Upper lobe of left lung (tissue), 4 donors: ENCODE data around the gene GAA.

Experiments
- EP300 ChIP-seq, 4 donors: sonication (generic); formaldehyde crosslinking; IDR thresholded peaks; one replicate each; pipeline ENCODE4 v1.5.1; 2017; ENCODE audit warnings: antibody characterized with exemption in 4 of 4, control low read depth in 2 of 4
- POLR2A ChIP-seq, 4 donors: fragments of 450-650 bp; IDR thresholded peaks; one replicate each; pipeline ENCODE4 v1.5.1; 2016 to 2017; ENCODE audit warnings: antibody characterized with exemption in 4 of 4, mild to moderate bottlenecking in 2 of 4
- POLR2AphosphoS5 ChIP-seq, 2 donors: sonication (generic); formaldehyde crosslinking; IDR thresholded peaks; one replicate each; pipeline ENCODE4 v1.5.1; 2017; ENCODE audit warnings: antibody characterized with exemption in 2 of 2
- TF ChIP-seq, protein P1 (sequence below), 6 experiments: fragments of 450-650 bp in 4 of 6; fragments of 200-600 bp in 2 of 6; sonication (generic) in 2 of 6; IDR thresholded peaks; one replicate each; pipeline ENCODE4 v1.5.1; 2016 to 2019; ENCODE audit warnings: antibody characterized with exemption in 6 of 6

DNA sequence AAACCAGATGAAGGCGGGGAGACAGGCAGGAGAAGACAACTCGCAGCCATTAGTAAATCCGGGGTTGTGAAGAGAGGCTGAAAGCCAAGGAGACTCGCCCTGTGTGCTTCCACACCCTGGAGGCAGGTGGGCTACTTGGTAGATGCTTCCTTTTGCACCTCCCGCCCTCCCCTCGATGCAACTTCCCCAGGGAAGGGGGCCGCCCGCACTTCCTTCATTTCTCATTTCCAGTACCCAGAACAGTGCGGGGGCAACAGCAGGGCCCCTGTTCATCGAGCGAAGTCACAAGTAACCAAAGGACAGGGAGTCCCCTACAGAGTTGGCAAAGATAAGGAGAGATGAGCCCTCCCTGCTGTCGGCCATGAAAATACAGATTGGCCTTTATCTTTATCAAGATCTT lies 40.0 kb upstream of the GAA start:
- TF ChIP-seq, protein P1, sequence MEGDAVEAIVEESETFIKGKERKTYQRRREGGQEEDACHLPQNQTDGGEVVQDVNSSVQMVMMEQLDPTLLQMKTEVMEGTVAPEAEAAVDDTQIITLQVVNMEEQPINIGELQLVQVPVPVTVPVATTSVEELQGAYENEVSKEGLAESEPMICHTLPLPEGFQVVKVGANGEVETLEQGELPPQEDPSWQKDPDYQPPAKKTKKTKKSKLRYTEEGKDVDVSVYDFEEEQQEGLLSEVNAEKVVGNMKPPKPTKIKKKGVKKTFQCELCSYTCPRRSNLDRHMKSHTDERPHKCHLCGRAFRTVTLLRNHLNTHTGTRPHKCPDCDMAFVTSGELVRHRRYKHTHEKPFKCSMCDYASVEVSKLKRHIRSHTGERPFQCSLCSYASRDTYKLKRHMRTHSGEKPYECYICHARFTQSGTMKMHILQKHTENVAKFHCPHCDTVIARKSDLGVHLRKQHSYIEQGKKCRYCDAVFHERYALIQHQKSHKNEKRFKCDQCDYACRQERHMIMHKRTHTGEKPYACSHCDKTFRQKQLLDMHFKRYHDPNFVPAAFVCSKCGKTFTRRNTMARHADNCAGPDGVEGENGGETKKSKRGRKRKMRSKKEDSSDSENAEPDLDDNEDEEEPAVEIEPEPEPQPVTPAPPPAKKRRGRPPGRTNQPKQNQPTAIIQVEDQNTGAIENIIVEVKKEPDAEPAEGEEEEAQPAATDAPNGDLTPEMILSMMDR (IDR thresholded peaks at IDR 0.05), result no peak
- no peak for TF ChIP-seq POLR2AphosphoS5 (IDR thresholded peaks at IDR 0.05)
- no peak for TF ChIP-seq POLR2A (IDR thresholded peaks at IDR 0.05)
- no peak for TF ChIP-seq EP300 (IDR thresholded peaks at IDR 0.05)
